GM21526 (cell line): ENCODE results near the gene GALNS.

Experiments used
- ATAC-seq: cut with Tn5 transposase; IDR thresholded peaks from one replicate; pipeline ENCODE4 v1.9.1; 2021; ENCODE audit warnings: moderate library complexity; ENCODE audit not compliant: unreplicated experiment, low FRiP score

The GALNS gene

GRCh38 chr16:88807626-88808453, 48.9 kb downstream of the GALNS start:
- no peak for ATAC-seq

- ATAC-seq: no peak
Measured at GRCh38 chr16:88807142-88807625, 49.6 kb downstream of the GALNS start.

GRCh38 chr16:88806491-88807111, 50.1 kb downstream of the GALNS start:
- ATAC-seq: no peak

- ATAC-seq: no peak
Measured at GRCh38 chr16:88805887-88806393, 50.8 kb downstream of the GALNS start.

GRCh38 chr16:88805340-88805715, 51.4 kb downstream of the GALNS start:
- ATAC-seq: no peak

- ATAC-seq: no peak
Measured at GRCh38 chr16:88804552-88805339, 52.0 kb downstream of the GALNS start.

- ATAC-seq: no peak
Measured at GRCh38 chr16:88804173-88804551, 52.6 kb downstream of the GALNS start.

- ATAC-seq: no peak
Measured at GRCh38 chr16:88803264-88803987, 53.3 kb downstream of the GALNS start, which contains the start of gene CDT1. Gene CDT1 (plus strand): TSS chr16:88803789. CDS start chr16:88803832, 43 bp downstream.

GRCh38 chr16:88800277-88800592, 56.5 kb downstream of the GALNS start:
- no peak for ATAC-seq

- ATAC-seq: no peak
Measured at GRCh38 chr16:88799569-88800276, 57.0 kb downstream of the GALNS start.

GRCh38 chr16:88798772-88799455, 57.8 kb downstream of the GALNS start:
- ATAC-seq: no peak

- no peak for ATAC-seq
Measured at GRCh38 chr16:88798073-88798472, 58.7 kb downstream of the GALNS start.

GRCh38 chr16:88796278-88796677, 60.5 kb downstream of the GALNS start:
- ATAC-seq: no peak

GRCh38 chr16:88793251-88793954, 63.3 kb downstream of the GALNS start:
- no peak for ATAC-seq

- no peak for ATAC-seq
Measured at GRCh38 chr16:88792668-88793250, 64.0 kb downstream of the GALNS start.

GRCh38 chr16:88792078-88792550, 64.6 kb downstream of the GALNS start:
- ATAC-seq: no peak

GRCh38 chr16:88790312-88791211, 66.2 kb downstream of the GALNS start:
- no peak for ATAC-seq
